T1000 (cell line): ENCODE measurements around the gene CYP24A1.
A peak's percentile ranks its signal among the peaks of the same experiment; 100 is the strongest.
"Not testable (repeated sequence)": the region's sequence is repeated elsewhere in the genome, so short reads cannot be mapped to it uniquely, and the experiment has no call there.

Experiments
- DNase-seq: peaks from one replicate; lab custom pipeline; 2025; ENCODE audit warnings: mixed read lengths; lab: John Stamatoyannopoulos, UW

CYP24A1 gene

DNA sequence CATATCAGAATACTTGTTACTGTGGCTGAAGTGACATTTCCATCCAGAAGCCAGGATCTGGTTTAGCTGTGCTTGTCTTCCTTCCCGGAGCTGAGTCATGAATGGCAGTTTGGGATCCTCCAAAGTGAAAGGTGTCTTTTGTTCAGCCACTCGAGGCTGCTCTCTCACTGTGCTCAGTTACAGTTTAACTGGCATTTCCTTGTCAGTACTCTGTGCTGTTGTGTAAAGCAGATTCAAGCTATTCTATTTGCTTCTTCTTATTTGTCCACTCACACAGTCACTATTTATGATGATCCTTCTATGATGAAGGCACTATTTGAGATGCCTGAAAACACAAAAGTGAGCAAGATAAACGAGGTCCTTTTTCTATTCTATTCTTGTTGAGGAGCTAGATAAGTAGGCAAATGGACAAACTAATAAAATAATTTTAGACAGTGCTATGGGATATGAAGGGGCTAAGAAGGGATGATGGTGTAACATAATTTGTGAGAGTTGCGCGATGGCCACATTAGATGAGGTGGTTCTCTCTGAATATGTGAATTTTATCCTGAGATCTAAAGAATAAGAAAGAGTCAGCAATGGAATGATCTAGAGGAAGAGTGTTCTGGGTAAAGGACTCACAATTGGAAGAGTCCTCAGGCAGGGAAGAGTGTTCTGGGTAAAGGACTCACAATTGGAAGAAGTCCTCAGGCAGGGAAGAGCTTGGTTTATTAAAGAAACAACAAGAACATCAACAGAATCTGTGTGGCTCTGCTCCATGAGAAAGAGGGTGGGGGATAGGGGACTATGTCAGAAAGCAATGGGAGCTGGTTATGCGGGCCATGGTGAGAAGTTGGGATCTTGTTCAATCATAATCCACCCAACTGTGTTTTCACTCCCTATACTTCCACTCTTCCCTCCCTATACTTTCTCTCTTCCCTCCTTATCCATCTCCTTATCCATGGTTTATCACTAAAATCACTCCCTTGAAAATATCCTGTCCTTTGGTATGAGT, 40.1 kb downstream of the CYP24A1 start:
- no peak for DNase-seq

GRCh38 chr20:54132612-54133433, 41.0 kb downstream of the CYP24A1 start:
- DNase-seq, result peak; percentile 81

DNA sequence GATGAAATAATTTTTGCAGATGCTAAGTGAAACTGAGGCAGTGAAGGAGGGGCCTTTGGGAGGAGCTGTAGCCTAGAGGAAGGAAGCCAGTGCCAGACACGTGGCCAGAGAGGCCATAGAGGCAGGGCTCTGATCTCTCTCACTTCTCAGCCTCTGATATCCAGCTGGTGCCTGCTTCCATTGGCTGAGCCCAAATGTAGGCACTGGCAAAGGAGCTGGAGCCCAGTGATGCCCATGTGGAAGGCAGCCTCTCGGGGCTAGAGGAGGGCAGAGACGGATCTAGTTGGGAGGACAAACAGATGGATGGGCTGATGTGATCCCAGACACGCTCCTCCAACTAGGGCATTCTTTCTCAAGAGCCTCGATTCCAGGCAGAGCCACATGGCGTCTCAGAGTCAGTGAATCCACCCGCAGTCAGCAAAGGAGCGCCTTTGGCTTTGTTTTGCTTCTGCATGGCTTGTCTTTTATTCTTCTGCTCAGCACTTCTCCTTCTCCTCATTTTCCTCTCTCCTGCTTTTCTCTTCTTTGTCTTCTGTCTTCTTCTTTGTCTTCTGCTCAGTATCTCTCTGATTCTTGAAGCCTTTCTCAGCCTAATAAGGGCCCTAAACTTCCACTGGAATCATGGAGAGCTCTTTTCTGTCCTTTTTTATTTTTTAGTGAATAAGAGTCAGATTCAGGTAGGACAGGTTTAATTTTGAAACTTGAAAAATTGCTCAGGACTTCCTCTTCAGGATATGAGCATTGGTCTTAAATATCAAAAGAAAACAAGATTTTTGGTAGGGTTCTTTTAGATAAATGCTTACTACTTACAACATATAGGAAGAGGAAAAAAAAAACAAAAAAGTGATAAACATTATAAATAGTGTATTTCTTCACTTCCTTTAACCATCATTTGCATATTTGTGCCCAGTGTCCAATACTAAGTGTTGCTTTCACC, 41.8 kb downstream of the CYP24A1 start:
- DNase-seq, result no peak

- not testable (repeated sequence) for DNase-seq
Measured at GRCh38 chr20:54131125-54131524, 42.7 kb downstream of the CYP24A1 start.

DNA sequence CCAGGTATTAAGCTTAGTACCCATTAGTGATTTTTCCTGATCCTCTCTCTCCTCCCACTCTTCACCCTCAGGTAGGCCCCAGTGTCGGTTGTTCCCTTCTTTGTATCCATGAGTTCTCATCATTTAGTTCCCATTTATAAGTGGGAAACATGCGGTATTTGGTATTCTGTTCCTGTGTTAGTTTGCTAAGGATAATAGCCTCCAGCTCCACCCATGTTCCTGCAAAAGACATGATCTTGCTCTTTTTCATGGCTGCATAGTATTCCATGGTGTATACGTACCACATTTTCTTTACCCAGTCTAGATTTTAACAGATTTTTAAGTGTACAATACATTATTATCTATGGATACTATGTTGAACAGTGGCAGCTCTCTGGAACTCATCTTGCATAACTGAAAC, 44.4 kb downstream of the CYP24A1 start:
- no peak for DNase-seq

GRCh38 chr20:54127855-54128574, 45.8 kb downstream of the CYP24A1 start:
- DNase-seq, result no peak

- no peak for DNase-seq
Measured at GRCh38 chr20:54126806-54127655, 46.8 kb downstream of the CYP24A1 start.

DNA sequence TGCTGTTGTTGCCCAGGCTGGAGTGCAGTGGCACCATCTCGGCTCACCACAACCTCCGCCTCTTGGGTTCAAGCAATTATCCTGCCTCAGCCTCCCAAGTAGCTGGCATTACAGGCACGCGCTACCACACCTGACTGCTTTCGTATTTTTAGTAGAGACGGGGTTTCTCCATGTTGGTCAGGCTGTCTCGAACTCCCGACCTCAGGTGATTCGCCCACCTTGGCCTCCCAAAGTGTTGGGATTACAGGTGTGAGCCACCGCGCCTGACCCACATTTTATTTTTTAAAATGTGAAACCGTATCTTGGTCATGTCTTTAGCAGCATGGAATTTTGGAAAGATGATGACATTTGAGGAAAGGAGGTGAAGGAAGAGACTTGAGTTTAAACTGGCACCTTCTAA, 47.5 kb downstream of the CYP24A1 start:
- not testable (repeated sequence) for DNase-seq

GRCh38 chr20:54123587-54124180, 50.1 kb downstream of the CYP24A1 start:
- DNase-seq, result peak; percentile 96

DNA sequence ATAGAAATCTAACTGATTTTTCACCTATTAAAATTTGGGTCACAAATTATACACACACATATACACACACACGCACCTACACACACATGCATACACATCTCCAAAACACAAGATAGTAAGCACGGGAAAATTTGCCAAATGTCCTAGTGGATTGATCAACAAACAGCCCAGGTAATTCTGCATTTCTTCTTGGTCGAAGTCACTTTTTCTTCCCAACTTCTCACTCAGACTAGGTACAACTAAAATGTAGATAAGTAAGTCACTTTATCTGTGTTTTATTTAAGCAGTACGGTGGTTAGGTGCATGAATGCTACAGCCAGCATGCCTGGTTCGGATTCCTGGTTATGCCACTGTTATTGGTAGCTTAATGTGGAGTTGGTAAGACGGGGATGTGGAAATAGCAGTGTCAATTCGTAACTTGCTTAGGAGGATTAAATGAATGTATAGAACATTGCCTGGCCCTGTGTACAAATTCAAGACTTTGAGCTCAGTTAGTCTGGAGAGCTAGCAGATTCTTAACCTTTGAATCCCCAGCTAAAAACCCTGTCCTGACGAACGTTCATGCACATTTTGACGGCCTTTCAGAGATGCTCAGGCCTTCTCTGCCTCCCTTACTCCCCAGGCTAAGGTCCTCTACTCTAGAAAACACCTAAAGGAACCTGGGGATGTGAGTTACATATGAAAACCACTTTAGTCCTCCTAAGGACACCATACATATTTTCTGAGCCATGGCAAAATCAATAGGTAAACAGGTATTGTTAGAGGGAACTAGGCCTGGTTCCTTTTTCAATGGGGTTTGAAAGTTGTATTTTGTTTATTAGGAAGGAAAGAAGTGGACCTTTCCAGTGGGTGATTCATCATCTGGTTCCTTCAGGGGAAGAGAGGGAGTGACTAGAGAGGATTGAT, 50.9 kb downstream of the CYP24A1 start:
- no peak for DNase-seq

DNA sequence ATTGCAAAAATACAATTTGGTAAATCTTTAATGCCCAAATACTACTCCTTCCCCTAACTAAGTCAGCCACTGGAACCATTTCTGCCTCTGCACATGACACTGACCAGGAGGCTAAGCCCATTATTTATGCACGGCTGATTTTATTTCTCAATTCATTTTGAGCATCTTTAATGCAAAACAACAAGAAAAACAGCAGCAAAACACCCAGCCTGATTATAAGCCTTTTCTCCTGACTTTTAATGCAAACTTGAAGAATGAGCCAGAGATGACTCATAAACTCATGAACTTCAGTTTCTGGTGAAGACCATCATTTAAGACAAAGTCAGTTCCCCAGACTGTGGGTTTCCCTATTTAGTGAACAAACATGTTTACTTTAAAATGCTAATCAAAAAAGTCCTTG, 51.6 kb downstream of the CYP24A1 start:
- DNase-seq, result no peak

DNA sequence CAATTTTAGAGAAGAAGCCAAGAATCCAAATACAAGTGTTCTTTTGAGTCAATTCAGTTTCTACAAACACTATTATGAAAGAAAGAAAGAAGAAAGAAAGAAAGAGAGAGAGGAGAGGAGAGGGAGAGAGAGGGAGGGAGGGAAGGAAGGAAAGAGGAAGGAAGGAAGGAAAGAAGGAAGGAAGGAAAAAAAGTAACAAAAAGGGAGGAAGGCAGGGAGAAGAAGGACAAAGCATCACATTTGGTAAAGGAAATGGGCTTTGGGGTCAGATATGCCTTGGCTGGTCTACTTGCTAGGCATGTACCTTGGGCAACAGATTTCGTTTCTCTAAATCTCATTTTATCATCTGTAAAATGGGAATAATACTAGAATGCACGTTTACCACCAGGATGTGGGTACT, 54.0 kb downstream of the CYP24A1 start:
- DNase-seq, result no peak

DNA sequence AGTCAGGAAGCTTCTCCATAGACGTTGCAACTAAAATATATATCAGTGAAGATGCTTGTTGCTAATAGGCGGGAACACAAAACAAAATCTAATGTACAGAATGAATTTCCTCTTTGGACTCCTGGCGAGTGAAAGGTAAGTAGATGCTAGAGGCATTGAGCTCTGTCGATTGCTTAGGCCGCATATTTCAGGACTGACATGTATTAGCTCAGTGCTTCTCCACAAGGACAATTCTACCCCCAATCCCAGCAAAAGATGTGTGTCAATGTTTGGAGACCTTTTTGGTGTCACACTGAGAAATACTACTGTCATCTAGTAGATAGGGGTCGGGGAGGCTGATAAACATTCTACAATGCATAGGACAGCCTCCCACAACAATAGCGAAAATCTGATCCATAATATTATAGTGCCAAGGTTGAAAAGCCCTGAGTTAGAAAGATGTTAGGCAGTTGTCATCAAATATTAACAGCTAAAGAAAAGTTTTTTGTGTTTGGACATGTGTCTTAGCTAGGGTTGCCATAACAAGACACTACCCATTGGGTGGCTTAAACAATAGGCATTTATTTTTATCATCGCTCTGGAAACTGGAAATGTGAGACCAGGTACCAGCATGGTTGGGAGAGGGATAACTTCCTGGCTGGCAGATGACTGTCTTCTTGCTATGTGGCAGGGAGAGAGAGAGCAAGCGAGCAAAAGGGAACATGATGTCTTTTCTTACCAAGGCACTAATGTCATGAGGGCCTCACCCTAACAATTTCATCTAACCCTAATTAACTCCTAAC, 55.4 kb downstream of the CYP24A1 start:
- no peak for DNase-seq

DNA sequence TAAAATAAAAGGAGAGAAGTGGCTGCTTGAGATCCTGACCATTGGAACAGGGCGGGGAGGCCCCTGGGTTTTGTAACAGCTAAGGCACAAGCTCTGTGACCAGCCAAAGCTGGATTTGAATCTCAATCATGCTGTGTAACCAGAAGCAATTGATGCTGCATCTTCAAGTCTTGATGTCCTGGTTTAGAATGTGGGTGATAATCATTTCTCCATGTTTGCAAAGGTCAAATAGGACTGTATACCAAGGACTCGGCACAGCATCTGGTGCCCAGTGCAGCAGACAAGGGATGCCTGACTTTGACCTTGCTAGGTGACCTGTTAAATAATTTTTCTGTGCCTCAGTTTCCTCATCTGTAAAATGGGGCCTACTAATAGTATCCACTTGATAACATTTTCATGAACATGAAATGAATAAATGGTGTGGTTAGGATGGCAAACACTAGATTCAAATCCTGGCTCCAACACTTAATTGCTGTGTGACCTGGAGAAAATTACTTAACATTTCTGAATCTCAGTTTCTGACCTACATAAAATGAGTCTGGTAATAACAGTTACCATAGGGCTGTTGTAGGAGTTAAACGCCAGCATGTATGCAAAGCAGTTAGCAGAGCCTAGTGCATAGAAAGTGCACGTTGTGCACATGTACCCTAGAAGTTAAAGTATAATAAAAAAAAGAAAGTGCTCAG, 57.1 kb downstream of the CYP24A1 start:
- DNase-seq, result no peak

- DNase-seq, result no peak
Measured at GRCh38 chr20:54115172-54115854, 58.5 kb downstream of the CYP24A1 start.

GRCh38 chr20:54114109-54114508, 59.7 kb downstream of the CYP24A1 start:
- DNase-seq, result no peak

DNA sequence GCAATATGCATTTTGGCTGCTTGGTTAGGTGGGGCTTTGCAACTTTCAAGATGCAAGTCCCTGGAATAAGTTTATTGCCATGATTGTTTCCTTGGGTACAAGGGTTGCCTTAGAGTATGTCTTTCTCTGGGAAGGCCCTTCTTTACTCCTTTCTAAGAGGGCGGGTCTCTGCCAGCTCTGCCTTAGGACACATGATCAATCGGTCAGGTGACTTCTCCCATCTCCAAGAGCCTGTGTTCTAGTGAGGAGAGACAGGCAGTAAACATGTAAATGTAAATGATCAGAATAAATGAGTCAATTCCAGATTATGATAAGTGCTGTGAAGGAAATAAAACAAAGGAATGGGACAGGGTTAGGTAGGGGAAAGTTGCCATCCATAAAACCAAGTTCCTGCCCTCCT, 60.2 kb downstream of the CYP24A1 start:
- no peak for DNase-seq
